ENCODE results near the gene CYP19A1. TPM values are rescaled to one million over a fixed set of nuclear protein-coding genes. Genes with fewer than 3 reads are reported as not detected.
"Not testable (repeated sequence)": the region's sequence is repeated elsewhere in the genome, so short reads cannot be mapped to it uniquely, and the experiment has no call there.

CYP19A1 gene
- total and polyA plus RNA-seq, 7 donors, result 0.10 to 0.71 (median 0.41) TPM; not detected in 4

DNA sequence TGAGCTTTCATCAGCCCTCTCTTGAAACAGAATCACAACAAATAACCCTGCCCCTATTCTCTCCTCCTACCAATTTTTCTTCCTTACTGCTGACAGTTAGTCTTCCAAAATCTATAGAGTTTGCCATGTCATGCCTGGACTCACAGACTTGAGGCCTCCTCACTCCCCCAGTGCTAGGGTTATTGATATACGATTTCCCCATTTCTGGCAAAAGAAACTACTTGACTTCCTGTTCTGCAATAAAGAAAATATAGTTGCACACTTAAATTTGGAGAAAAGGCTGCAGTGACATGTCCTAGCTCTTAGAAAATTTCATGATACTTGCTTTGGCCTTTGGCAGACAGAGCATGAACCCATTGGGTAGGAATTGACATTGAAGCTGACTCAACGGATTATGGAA, 75.9 kb downstream of the CYP19A1 start:
- Histone ChIP-seq H3K27me3 (peaks cover 0 to 18% (median 0%) of the 10 kb centered on the region in 3 donors), H3K4me1 (peaks cover 0 to 11% (median 6%) of the 10 kb centered on the region in 4 donors), H3K27ac (no peak overlapping the region), H3K9me3 (no peaks in the 10 kb centered on the region), H3K36me3 (no peaks in the 10 kb centered on the region), H3K4me3 (no peak overlapping the region)
- intact Hi-C loops (cut with DNase I), result no loop called here
- WGBS, 2 donors, result 64 to 81% methylated on average over 2 of the region's 2 CpGs
- DNase-seq, result no peak
- TF ChIP-seq POLR2A (IDR thresholded peaks at IDR 0.05), result no peak
- TF ChIP-seq, protein P1, sequence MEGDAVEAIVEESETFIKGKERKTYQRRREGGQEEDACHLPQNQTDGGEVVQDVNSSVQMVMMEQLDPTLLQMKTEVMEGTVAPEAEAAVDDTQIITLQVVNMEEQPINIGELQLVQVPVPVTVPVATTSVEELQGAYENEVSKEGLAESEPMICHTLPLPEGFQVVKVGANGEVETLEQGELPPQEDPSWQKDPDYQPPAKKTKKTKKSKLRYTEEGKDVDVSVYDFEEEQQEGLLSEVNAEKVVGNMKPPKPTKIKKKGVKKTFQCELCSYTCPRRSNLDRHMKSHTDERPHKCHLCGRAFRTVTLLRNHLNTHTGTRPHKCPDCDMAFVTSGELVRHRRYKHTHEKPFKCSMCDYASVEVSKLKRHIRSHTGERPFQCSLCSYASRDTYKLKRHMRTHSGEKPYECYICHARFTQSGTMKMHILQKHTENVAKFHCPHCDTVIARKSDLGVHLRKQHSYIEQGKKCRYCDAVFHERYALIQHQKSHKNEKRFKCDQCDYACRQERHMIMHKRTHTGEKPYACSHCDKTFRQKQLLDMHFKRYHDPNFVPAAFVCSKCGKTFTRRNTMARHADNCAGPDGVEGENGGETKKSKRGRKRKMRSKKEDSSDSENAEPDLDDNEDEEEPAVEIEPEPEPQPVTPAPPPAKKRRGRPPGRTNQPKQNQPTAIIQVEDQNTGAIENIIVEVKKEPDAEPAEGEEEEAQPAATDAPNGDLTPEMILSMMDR (IDR thresholded peaks at IDR 0.05), result no peak

- H3K4me3 ChIP-seq; H3K9me3 ChIP-seq; intact Hi-C loops (cut with DNase I); H3K4me1 ChIP-seq; H3K27ac ChIP-seq; H3K36me3 ChIP-seq; H3K27me3 ChIP-seq; DNase-seq: not testable (repeated sequence)
- WGBS, 2 donors, result 84 to 88% methylated on average over 7 of the region's 7 CpGs
Measured at GRCh38 chr15:51261113-51261512, 77.3 kb downstream of the CYP19A1 start.

- H3K27ac ChIP-seq, result no peak overlapping the region
- no peak overlapping the region for H3K4me3 ChIP-seq
- no peaks in the 10 kb centered on the region for H3K27me3 ChIP-seq
- intact Hi-C loops (cut with DNase I), result no loop called here
- TF ChIP-seq EP300 (IDR thresholded peaks at IDR 0.05), result no peak
- no peak for TF ChIP-seq POLR2A (IDR thresholded peaks at IDR 0.05)
- no peak for TF ChIP-seq POLR2AphosphoS5 (IDR thresholded peaks at IDR 0.05)
- no peak for DNase-seq
- no peaks in the 10 kb centered on the region for H3K36me3 ChIP-seq
- WGBS, 2 donors, result 79 to 80% methylated on average over 4 of the region's 4 CpGs
- H3K9me3 ChIP-seq, result no peaks in the 10 kb centered on the region
- H3K4me1 ChIP-seq, result no peaks in the 10 kb centered on the region
Measured at GRCh38 chr15:51260202-51260601, 78.2 kb downstream of the CYP19A1 start.

- 92 to 95% methylated on average over 2 of the region's 2 CpGs for WGBS, 2 donors
- intact Hi-C loops (cut with DNase I), result no loop called here
Measured at GRCh38 chr15:51255533-51255932, 82.9 kb downstream of the CYP19A1 start.

GRCh38 chr15:51253366-51253765, 85.0 kb downstream of the CYP19A1 start:
- H3K36me3 ChIP-seq, result no peaks in the 10 kb centered on the region
- TF ChIP-seq POLR2A (IDR thresholded peaks at IDR 0.05), result no peak
- TF ChIP-seq, protein P1 (IDR thresholded peaks at IDR 0.05), result no peak
- no peak for TF ChIP-seq POLR2AphosphoS5 (IDR thresholded peaks at IDR 0.05)
- no peak for TF ChIP-seq EP300 (IDR thresholded peaks at IDR 0.05)
- 81 to 92% methylated on average over 2 of the region's 2 CpGs for WGBS, 2 donors

More at GRCh38 chr15:51255533-51255932, 82.9 kb downstream of the CYP19A1 start:
- no peak overlapping the region for H3K4me3 ChIP-seq
- no peaks in the 10 kb centered on the region for H3K4me1 ChIP-seq
- H3K36me3 ChIP-seq, result no peaks in the 10 kb centered on the region
- no peak for DNase-seq
- TF ChIP-seq POLR2A (IDR thresholded peaks at IDR 0.05), result no peak
- no peaks in the 10 kb centered on the region for H3K9me3 ChIP-seq
- H3K27ac ChIP-seq, result no peak overlapping the region
- no peaks in the 10 kb centered on the region for H3K27me3 ChIP-seq

GRCh38 chr15:51252671-51253070, 85.7 kb downstream of the CYP19A1 start:
- no peak overlapping the region for H3K27ac ChIP-seq
- intact Hi-C loops (cut with DNase I), result no loop called here
- no peaks in the 10 kb centered on the region for H3K9me3 ChIP-seq
- H3K4me3 ChIP-seq, result no peak overlapping the region
- no peaks in the 10 kb centered on the region for H3K36me3 ChIP-seq
- DNase-seq, result no peak
- no peaks in the 10 kb centered on the region for H3K27me3 ChIP-seq
- TF ChIP-seq, protein P1 (IDR thresholded peaks at IDR 0.05), result no peak
- TF ChIP-seq EP300 (IDR thresholded peaks at IDR 0.05) (no peak), POLR2A (IDR thresholded peaks at IDR 0.05) (no peak), POLR2AphosphoS5 (IDR thresholded peaks at IDR 0.05) (no peak)
- WGBS, 2 donors, result 94 to 95% methylated on average over 3 of the region's 3 CpGs
- no peaks in the 10 kb centered on the region for H3K4me1 ChIP-seq

More at GRCh38 chr15:51253366-51253765, 85.0 kb downstream of the CYP19A1 start:
- no peak for DNase-seq
- no peaks in the 10 kb centered on the region for H3K4me1 ChIP-seq
- no peak overlapping the region for H3K4me3 ChIP-seq
- H3K27me3 ChIP-seq, result no peaks in the 10 kb centered on the region
- intact Hi-C loops (cut with DNase I), result no loop called here
- H3K9me3 ChIP-seq, result no peaks in the 10 kb centered on the region
- no peak overlapping the region for H3K27ac ChIP-seq

Data from sigmoid colon (tissue), 7 donors.